ENCODE measurements around the gene NAGS.

Gene NAGS

GRCh38 chr17:44007346-44008204, 3.2 kb downstream of the NAGS start:
- H3K4ac ChIP-seq (ENCODE audit: low read length): no peak overlapping the region
- peak overlapping the region; percentile 20 for H2BK15ac ChIP-seq (ENCODE audit: low read length)
- DNase-seq (ENCODE audit: low spot score): no peak
- peak overlapping the region; percentile 65 to 88 for H3K4me3 ChIP-seq (ENCODE audit: low read length in 2 of 2)
- H3K36me3 ChIP-seq (replicated peaks in 1 of 2; ENCODE audit: control insufficient read depth in 2 of 2, insufficient read depth in 2 of 2, low read length in 2 of 2): peaks cover 5 to 9% of the 10 kb centered on the region in 2 donors
- peaks cover 5% of the 10 kb centered on the region for H3K79me1 ChIP-seq (ENCODE audit: low read depth, low read length)
- H2BK5ac ChIP-seq (ENCODE audit: low read length): no peak overlapping the region
- H3K9ac ChIP-seq (ENCODE audit: low read depth, low read length, poor library complexity): peak overlapping the region; percentile 87
- H3K9me3 ChIP-seq (replicated peaks in 1 of 2; ENCODE audit: control insufficient read depth in 2 of 2, insufficient read depth in 1 of 2, low read depth in 1 of 2, low read length in 2 of 2): peaks cover 0 to 2% of the 10 kb centered on the region in 2 donors
- H2BK12ac ChIP-seq (ENCODE audit: low read length): peak overlapping the region; percentile 4
- H4K91ac ChIP-seq (ENCODE audit: low read depth, low read length, poor library complexity): no peak overlapping the region
- peak overlapping the region; percentile 99 for H3K4me2 ChIP-seq (ENCODE audit: insufficient read depth, low read length, poor library complexity, severe bottlenecking)
- no peak overlapping the region for H2BK120ac ChIP-seq (ENCODE audit: low read depth, low read length)
- H2AFZ ChIP-seq (ENCODE audit: low read length): peak overlapping the region; percentile 94
- H3K27me3 ChIP-seq (ENCODE audit: control insufficient read depth in 3 of 3, insufficient read depth in 3 of 3, low read depth in 1 of 3, low read length in 3 of 3): peaks cover 21 to 45% (median 41%) of the 10 kb centered on the region in 3 experiments
- H3K14ac ChIP-seq (ENCODE audit: low read length): no peak overlapping the region
- no CpG with 5 or more reads among the region's 37 CpGs for WGBS, 2 donors (ENCODE audit: extremely low coverage in 2 of 2, insufficient read length in 2 of 2, insufficient replicate concordance in 1 of 2)
- H4K8ac ChIP-seq (ENCODE audit: low read depth, low read length): no peak overlapping the region
- peak overlapping the region; percentile 19 for H3K27ac ChIP-seq (replicated peaks; ENCODE audit: low read length)
- no peak overlapping the region for H3K23ac ChIP-seq (ENCODE audit: low read depth, low read length, poor library complexity)
- H2AK5ac ChIP-seq (ENCODE audit: low read depth, low read length): no peak overlapping the region
- peaks cover 19 to 20% of the 10 kb centered on the region in 2 donors for H3K4me1 ChIP-seq (ENCODE audit: control insufficient read depth in 2 of 2, insufficient read depth in 1 of 2, low read depth in 1 of 2, low read length in 2 of 2)
- peak overlapping the region; percentile 88 for H3K18ac ChIP-seq (ENCODE audit: low read length)

GRCh38 chr17:44008205-44008909, 3.9 kb downstream of the NAGS start:
- Histone ChIP-seq H3K23ac (ENCODE audit: low read depth, low read length, poor library complexity) (peak overlapping the region; percentile 5), H2BK15ac (ENCODE audit: low read length) (no peak overlapping the region), H3K9me3 (replicated peaks in 1 of 2; ENCODE audit: control insufficient read depth in 2 of 2, insufficient read depth in 1 of 2, low read depth in 1 of 2, low read length in 2 of 2) (peaks cover 0 to 2% of the 10 kb centered on the region in 2 donors), H2BK12ac (ENCODE audit: low read length) (no peak overlapping the region), H2AFZ (ENCODE audit: low read length) (peak overlapping the region; percentile 94), H3K27me3 (ENCODE audit: control insufficient read depth in 3 of 3, insufficient read depth in 3 of 3, low read depth in 1 of 3, low read length in 3 of 3) (peaks cover 21 to 41% (median 33%) of the 10 kb centered on the region in 3 experiments), H3K9ac (ENCODE audit: low read depth, low read length, poor library complexity) (no peak overlapping the region), H4K8ac (ENCODE audit: low read depth, low read length) (no peak overlapping the region), H2BK120ac (ENCODE audit: low read depth, low read length) (no peak overlapping the region), H3K36me3 (replicated peaks in 1 of 2; ENCODE audit: control insufficient read depth in 2 of 2, insufficient read depth in 2 of 2, low read length in 2 of 2) (peaks cover 5 to 9% of the 10 kb centered on the region in 2 donors), H3K4ac (ENCODE audit: low read length) (no peak overlapping the region), H3K4me3 (ENCODE audit: low read length in 2 of 2) (peak overlapping the region in 1 of 2 donors; percentile 65), H3K4me1 (ENCODE audit: control insufficient read depth in 2 of 2, insufficient read depth in 1 of 2, low read depth in 1 of 2, low read length in 2 of 2) (peaks cover 19 to 20% of the 10 kb centered on the region in 2 donors), H3K14ac (ENCODE audit: low read length) (no peak overlapping the region), H3K4me2 (ENCODE audit: insufficient read depth, low read length, poor library complexity, severe bottlenecking) (no peak overlapping the region), H3K79me1 (ENCODE audit: low read depth, low read length) (peaks cover 5% of the 10 kb centered on the region), H2BK5ac (ENCODE audit: low read length) (no peak overlapping the region), H3K27ac (replicated peaks; ENCODE audit: low read length) (no peak overlapping the region), H3K18ac (ENCODE audit: low read length) (no peak overlapping the region), H4K91ac (ENCODE audit: low read depth, low read length, poor library complexity) (no peak overlapping the region), H2AK5ac (ENCODE audit: low read depth, low read length) (no peak overlapping the region)
- no CpG with 5 or more reads among the region's 6 CpGs for WGBS, 2 donors (ENCODE audit: extremely low coverage in 2 of 2, insufficient read length in 2 of 2, insufficient replicate concordance in 1 of 2)
- no peak for DNase-seq (ENCODE audit: low spot score)

- H3K4me2 ChIP-seq (ENCODE audit: insufficient read depth, low read length, poor library complexity, severe bottlenecking): no peak overlapping the region
Measured at GRCh38 chr17:44010966-44011647, 6.7 kb downstream of the NAGS start.

More at GRCh38 chr17:44010966-44011647, 6.7 kb downstream of the NAGS start:
- Histone ChIP-seq H3K36me3 (replicated peaks in 1 of 2; ENCODE audit: control insufficient read depth in 2 of 2, insufficient read depth in 2 of 2, low read length in 2 of 2) (peaks cover 5 to 9% of the 10 kb centered on the region in 2 donors), H2BK5ac (ENCODE audit: low read length) (no peak overlapping the region), H3K9me3 (replicated peaks in 1 of 2; ENCODE audit: control insufficient read depth in 2 of 2, insufficient read depth in 1 of 2, low read depth in 1 of 2, low read length in 2 of 2) (no peaks in the 10 kb centered on the region), H2AK5ac (ENCODE audit: low read depth, low read length) (no peak overlapping the region), H4K8ac (ENCODE audit: low read depth, low read length) (no peak overlapping the region), H2BK120ac (ENCODE audit: low read depth, low read length) (no peak overlapping the region), H3K27ac (replicated peaks; ENCODE audit: low read length) (no peak overlapping the region), H3K9ac (ENCODE audit: low read depth, low read length, poor library complexity) (no peak overlapping the region), H3K4me3 (ENCODE audit: low read length in 2 of 2) (no peak overlapping the region), H3K27me3 (ENCODE audit: control insufficient read depth in 3 of 3, insufficient read depth in 3 of 3, low read depth in 1 of 3, low read length in 3 of 3) (peaks cover 4 to 14% (median 6%) of the 10 kb centered on the region in 3 experiments), H3K4ac (ENCODE audit: low read length) (no peak overlapping the region), H2AFZ (ENCODE audit: low read length) (no peak overlapping the region), H3K23ac (ENCODE audit: low read depth, low read length, poor library complexity) (no peak overlapping the region), H3K14ac (ENCODE audit: low read length) (no peak overlapping the region), H3K4me1 (ENCODE audit: control insufficient read depth in 2 of 2, insufficient read depth in 1 of 2, low read depth in 1 of 2, low read length in 2 of 2) (peaks cover 13 to 15% of the 10 kb centered on the region in 2 donors), H3K18ac (ENCODE audit: low read length) (no peak overlapping the region), H2BK15ac (ENCODE audit: low read length) (no peak overlapping the region), H2BK12ac (ENCODE audit: low read length) (no peak overlapping the region), H4K91ac (ENCODE audit: low read depth, low read length, poor library complexity) (no peak overlapping the region), H3K79me1 (ENCODE audit: low read depth, low read length) (peaks cover 2% of the 10 kb centered on the region)
- no CpG with 5 or more reads among the region's 4 CpGs for WGBS, 2 donors (ENCODE audit: extremely low coverage in 2 of 2, insufficient read length in 2 of 2, insufficient replicate concordance in 1 of 2)
- no peak for DNase-seq (ENCODE audit: low spot score)

All from neuronal stem cell (in vitro differentiated cells).